ENCODE measurements around the gene OR9G4. TPM values are rescaled to one million over a fixed set of nuclear protein-coding genes. Genes with fewer than 3 reads are reported as not detected.

The OR9G4 gene
- total and polyA plus RNA-seq, 2 of the 4 experiments (the other 2 are of a cell fraction), result not detected

DNA sequence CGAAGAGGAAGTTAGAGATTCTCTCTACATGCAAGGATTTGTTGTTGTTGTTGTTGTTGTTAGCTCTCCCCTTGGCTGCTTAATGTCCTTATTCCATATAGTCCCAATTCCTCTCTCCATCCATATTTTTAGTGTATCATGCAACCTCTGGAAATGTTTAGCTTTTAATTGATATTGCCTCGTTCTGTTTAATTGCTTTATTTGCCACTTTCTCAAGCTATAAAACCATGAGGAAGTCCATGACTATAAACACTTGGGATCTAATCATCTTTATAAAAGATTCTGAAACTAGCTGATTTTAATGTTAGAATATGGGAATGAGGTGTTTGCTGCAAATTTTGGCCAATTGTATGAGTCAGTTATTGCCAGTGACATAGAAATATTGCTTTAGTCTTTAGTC, 55.1 kb downstream of the OR9G4 start:
- Histone ChIP-seq H3K56ac (ENCODE audit: extremely low read depth, insufficient read depth, low read length) (no peak overlapping the region), H2AK9ac (replicated peaks; ENCODE audit: low read depth, low read length, poor library complexity) (no peak overlapping the region), H2BK20ac (ENCODE audit: low read depth, low read length) (no peak overlapping the region), H2AFZ (replicated peaks; ENCODE audit: low read length, poor library complexity) (no peak overlapping the region), H2BK5ac (ENCODE audit: low read depth, low read length, poor library complexity, severe bottlenecking) (no peak overlapping the region), H3K27me3 (ENCODE audit: control insufficient read depth, insufficient read depth, low read length) (no peaks in the 10 kb centered on the region), H4K20me1 (ENCODE audit: insufficient read depth, low read length) (no peaks in the 10 kb centered on the region), H4K8ac (ENCODE audit: low read depth in 2 of 2, low read length in 2 of 2) (no peak overlapping the region), H3K79me1 (ENCODE audit: low read depth in 1 of 2, low read length in 2 of 2) (no peaks in the 10 kb centered on the region), H3K18ac (ENCODE audit: low read depth, low read length) (no peak overlapping the region), H3K27ac (ENCODE audit: insufficient read depth, low read length) (no peak overlapping the region), H3K9me3 (ENCODE audit: control insufficient read depth, insufficient read depth, low read length) (no peaks in the 10 kb centered on the region; the same call in 1 of the 2 replicates), H3K9ac (ENCODE audit: low read depth, low read length) (no peak overlapping the region), H3K4me3 (ENCODE audit: insufficient read depth, low read depth, low read length) (no peak overlapping the region), H3K14ac (replicated peaks; ENCODE audit: low read depth, low read length) (no peak overlapping the region), H3K9me1 (ENCODE audit: insufficient read depth, low read length) (no peaks in the 10 kb centered on the region), H3K4me1 (ENCODE audit: control insufficient read depth, insufficient read depth, low read length) (no peaks in the 10 kb centered on the region), H2BK120ac (ENCODE audit: low read depth, low read length) (no peak overlapping the region), H3K4ac (ENCODE audit: low read depth, low read length) (no peak overlapping the region), H2BK15ac (ENCODE audit: low read depth, low read length) (no peak overlapping the region), H3K36me3 (ENCODE audit: control insufficient read depth, insufficient read depth, low read length) (no peaks in the 10 kb centered on the region), H3K23ac (ENCODE audit: low read depth, low read length) (no peak overlapping the region), H2AK5ac (ENCODE audit: low read depth, low read length) (no peak overlapping the region), H4K5ac (ENCODE audit: low read depth, low read length) (no peak overlapping the region), H3K4me2 (ENCODE audit: low read depth, low read length) (no peak overlapping the region), H4K91ac (ENCODE audit: insufficient read depth, low read depth, low read length) (no peak overlapping the region)
- intact Hi-C loops (cut with micrococcal nuclease), result no loop called here
- no CpG with 5 or more reads among the region's 2 CpGs for WGBS, 2 experiments (ENCODE audit: extremely low coverage in 2 of 2, insufficient read length in 1 of 2)
- DNase-seq (no peak), ATAC-seq (ENCODE audit: low read depth) (no peak)
- ChIA-PET CTCF (no interaction called here), POLR2A (ENCODE audit: unreplicated experiment) (no interaction called here)
- dilution Hi-C loops (cut with HindIII; ENCODE audit: low sequenced_read_pairs, unreplicated experiment), result no loop called here
- in situ Hi-C loops (cut with MboI; ENCODE audit: low sequenced_read_pairs), result no loop called here
- TF ChIP-seq CEBPB (IDR thresholded peaks at IDR 0.05; ENCODE audit: low read depth, low read length) (no peak), BHLHE40 (IDR thresholded peaks at IDR 0.05; ENCODE audit: low read depth, low read length) (no peak), POLR2A (IDR thresholded peaks at IDR 0.05; ENCODE audit: low read depth, low read length) (no peak), RFX5 (IDR thresholded peaks at IDR 0.05; ENCODE audit: low read depth, low read length) (no peak), RAD21 (IDR thresholded peaks at IDR 0.05; ENCODE audit: low read length) (no peak), MAFK (IDR thresholded peaks at IDR 0.05; ENCODE audit: low read depth, low read length) (no peak), FOS (IDR thresholded peaks at IDR 0.05; ENCODE audit: low read depth, low read length) (no peak), CHD1 (IDR thresholded peaks at IDR 0.05; ENCODE audit: low read depth, low read length) (no peak), CTCF (conservative IDR thresholded peaks at IDR 0.05; ENCODE audit: low read depth, low read length) (no peak), NFE2L2 (IDR thresholded peaks at IDR 0.05; ENCODE audit: low read depth, low read length) (no peak)
- TF ChIP-seq, protein P1, sequence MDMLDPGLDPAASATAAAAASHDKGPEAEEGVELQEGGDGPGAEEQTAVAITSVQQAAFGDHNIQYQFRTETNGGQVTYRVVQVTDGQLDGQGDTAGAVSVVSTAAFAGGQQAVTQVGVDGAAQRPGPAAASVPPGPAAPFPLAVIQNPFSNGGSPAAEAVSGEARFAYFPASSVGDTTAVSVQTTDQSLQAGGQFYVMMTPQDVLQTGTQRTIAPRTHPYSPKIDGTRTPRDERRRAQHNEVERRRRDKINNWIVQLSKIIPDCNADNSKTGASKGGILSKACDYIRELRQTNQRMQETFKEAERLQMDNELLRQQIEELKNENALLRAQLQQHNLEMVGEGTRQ (IDR thresholded peaks at IDR 0.05; ENCODE audit: low read depth, low read length), result no peak
- no TSS peak for BruUV-seq (replicated peaks)

Measured in IMR-90 (cell line).